Measurements from ENCODE around the gene CD274. TPM values are rescaled to one million over a fixed set of nuclear protein-coding genes. Genes with fewer than 3 reads are reported as not detected.

CD274 gene
- total and polyA plus RNA-seq, 10 of the 15 experiments (the other 5 are each of a cell fraction or from before 2014, with no cell fraction given) = 9.4 to 128 (median 24.6) TPM

DNA sequence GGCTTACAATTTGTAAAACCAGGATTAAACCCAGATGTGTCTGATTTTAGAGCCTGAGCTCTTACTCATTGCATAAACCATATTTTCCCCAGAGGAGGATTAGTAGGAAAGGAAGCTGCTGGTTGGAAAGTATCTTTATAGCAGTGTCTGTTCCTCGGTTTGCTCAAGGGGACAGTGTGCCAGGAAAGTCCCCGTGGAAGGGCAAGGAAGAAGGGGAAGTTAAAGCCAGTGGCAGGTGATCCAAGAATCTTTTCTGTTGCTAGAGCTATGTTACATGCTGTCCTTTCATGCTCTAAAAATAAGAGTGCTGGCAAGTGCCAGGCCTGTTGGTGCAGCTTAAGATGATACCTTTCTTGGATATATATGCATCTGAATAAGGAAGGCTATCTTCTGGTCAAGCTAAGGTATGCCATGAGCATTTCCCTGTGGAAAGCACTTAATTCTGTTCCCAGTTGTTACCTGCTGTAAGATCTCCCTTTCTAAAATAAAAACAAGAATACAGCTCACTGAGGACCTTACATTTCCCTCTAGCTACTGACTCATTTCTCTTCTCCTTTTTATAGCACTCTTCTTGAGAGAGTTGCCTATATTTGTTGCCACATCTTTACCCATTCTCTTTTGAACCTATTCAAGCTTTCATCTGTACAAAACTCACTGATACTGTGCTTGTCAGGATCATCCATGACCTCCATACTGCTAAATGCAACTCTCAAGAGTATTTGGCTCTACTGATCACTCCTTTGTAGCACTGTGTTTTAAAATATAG, 68.0 kb downstream of the CD274 start (continued):
- TF ChIP-seq RAD51 (IDR thresholded peaks at IDR 0.05) = no peak
- TF ChIP-seq NR2C1 (IDR thresholded peaks at IDR 0.05) = no peak
- no peak for TF ChIP-seq MYC (IDR thresholded peaks at IDR 0.05; ENCODE audit: insufficient read depth, insufficient read length, insufficient replicate concordance, low read length, severe bottlenecking)
- no peak for TF ChIP-seq TAF1 (IDR thresholded peaks at IDR 0.05; ENCODE audit: borderline replicate concordance, low read depth, low read length)
- no peak for TF ChIP-seq NRF1 (conservative IDR thresholded peaks at IDR 0.05; ENCODE audit: low read depth, low read length)
- 0 out of 2 replicates have a peak, but pooled peaks have one; percentile 17 for TF ChIP-seq RAD21 (IDR thresholded peaks at IDR 0.05; ENCODE audit: insufficient read depth, low read depth, low read length)
- TF ChIP-seq MYB (IDR thresholded peaks at IDR 0.05; ENCODE audit: borderline replicate concordance, low read depth, low read length) = no peak
- TF ChIP-seq SRF (IDR thresholded peaks at IDR 0.05; ENCODE audit: low read depth in 2 of 2, low read length in 2 of 2) = no peak
- TF ChIP-seq HDGF (IDR thresholded peaks at IDR 0.05) = no peak
- peak; percentile 26; the same call in 1 of the 2 replicates for TF ChIP-seq EED (IDR thresholded peaks at IDR 0.05; ENCODE audit: low read depth)
- TF ChIP-seq, protein P1, sequence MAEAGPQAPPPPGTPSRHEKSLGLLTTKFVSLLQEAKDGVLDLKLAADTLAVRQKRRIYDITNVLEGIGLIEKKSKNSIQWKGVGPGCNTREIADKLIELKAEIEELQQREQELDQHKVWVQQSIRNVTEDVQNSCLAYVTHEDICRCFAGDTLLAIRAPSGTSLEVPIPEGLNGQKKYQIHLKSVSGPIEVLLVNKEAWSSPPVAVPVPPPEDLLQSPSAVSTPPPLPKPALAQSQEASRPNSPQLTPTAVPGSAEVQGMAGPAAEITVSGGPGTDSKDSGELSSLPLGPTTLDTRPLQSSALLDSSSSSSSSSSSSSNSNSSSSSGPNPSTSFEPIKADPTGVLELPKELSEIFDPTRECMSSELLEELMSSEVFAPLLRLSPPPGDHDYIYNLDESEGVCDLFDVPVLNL (IDR thresholded peaks at IDR 0.05; ENCODE audit: low read depth, low read length) = no peak
- no peak for TF ChIP-seq BMI1 (IDR thresholded peaks at IDR 0.05; ENCODE audit: borderline replicate concordance)
- no peak for TF ChIP-seq GATAD2B (conservative IDR thresholded peaks at IDR 0.05; ENCODE audit: low read depth)
- TF ChIP-seq ESRRA (IDR thresholded peaks at IDR 0.05; ENCODE audit: low read length) = no peak
- TF ChIP-seq TBL1XR1 (IDR thresholded peaks at IDR 0.05; ENCODE audit: low read depth, low read length) = no peak
- no peak; the same call in 1 of the 2 replicates for TF ChIP-seq CREM (IDR thresholded peaks at IDR 0.05; ENCODE audit: low read depth)
- TF ChIP-seq ZBED1 (IDR thresholded peaks at IDR 0.05; ENCODE audit: borderline replicate concordance) = 0 out of 2 replicates have a peak, but pooled peaks have one; percentile 27
- TF ChIP-seq TARDBP (IDR thresholded peaks at IDR 0.05; ENCODE audit: borderline replicate concordance) = no peak
- TF ChIP-seq, protein P2, sequence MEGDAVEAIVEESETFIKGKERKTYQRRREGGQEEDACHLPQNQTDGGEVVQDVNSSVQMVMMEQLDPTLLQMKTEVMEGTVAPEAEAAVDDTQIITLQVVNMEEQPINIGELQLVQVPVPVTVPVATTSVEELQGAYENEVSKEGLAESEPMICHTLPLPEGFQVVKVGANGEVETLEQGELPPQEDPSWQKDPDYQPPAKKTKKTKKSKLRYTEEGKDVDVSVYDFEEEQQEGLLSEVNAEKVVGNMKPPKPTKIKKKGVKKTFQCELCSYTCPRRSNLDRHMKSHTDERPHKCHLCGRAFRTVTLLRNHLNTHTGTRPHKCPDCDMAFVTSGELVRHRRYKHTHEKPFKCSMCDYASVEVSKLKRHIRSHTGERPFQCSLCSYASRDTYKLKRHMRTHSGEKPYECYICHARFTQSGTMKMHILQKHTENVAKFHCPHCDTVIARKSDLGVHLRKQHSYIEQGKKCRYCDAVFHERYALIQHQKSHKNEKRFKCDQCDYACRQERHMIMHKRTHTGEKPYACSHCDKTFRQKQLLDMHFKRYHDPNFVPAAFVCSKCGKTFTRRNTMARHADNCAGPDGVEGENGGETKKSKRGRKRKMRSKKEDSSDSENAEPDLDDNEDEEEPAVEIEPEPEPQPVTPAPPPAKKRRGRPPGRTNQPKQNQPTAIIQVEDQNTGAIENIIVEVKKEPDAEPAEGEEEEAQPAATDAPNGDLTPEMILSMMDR (IDR thresholded peaks at IDR 0.05 in 2 of 3, conservative IDR thresholded peaks at IDR 0.05 in 1 of 3; ENCODE audit: control insufficient read depth in 2 of 3, extremely low read depth in 1 of 3, insufficient read depth in 1 of 3, low read depth in 3 of 3, low read length in 3 of 3) = no peak
- TF ChIP-seq IKZF1 (conservative IDR thresholded peaks at IDR 0.05) = peak; percentile 34; the same call in 1 of the 2 replicates
- no peak for TF ChIP-seq ZNF274 (IDR thresholded peaks at IDR 0.05; ENCODE audit: insufficient read depth, insufficient read length)
- TF ChIP-seq SIX5 (IDR thresholded peaks at IDR 0.05; ENCODE audit: low read depth, low read length, severe bottlenecking) = no peak
- TF ChIP-seq, protein P3, sequence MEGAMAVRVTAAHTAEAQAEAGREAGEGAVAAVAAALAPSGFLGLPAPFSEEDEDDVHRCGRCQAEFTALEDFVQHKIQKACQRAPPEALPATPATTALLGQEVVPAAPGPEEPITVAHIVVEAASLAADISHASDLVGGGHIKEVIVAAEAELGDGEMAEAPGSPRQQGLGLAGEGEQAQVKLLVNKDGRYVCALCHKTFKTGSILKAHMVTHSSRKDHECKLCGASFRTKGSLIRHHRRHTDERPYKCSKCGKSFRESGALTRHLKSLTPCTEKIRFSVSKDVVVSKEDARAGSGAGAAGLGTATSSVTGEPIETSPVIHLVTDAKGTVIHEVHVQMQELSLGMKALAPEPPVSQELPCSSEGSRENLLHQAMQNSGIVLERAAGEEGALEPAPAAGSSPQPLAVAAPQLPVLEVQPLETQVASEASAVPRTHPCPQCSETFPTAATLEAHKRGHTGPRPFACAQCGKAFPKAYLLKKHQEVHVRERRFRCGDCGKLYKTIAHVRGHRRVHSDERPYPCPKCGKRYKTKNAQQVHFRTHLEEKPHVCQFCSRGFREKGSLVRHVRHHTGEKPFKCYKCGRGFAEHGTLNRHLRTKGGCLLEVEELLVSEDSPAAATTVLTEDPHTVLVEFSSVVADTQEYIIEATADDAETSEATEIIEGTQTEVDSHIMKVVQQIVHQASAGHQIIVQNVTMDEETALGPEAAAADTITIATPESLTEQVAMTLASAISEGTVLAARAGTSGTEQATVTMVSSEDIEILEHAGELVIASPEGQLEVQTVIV (IDR thresholded peaks at IDR 0.05; ENCODE audit: borderline replicate concordance, partially characterized antibody) = no peak
- no peak for TF ChIP-seq ZNF217 (IDR thresholded peaks at IDR 0.05)

All from GM12878 (cell line).